Mucosa of descending colon (tissue), 3 donors: ENCODE measurements around the gene GABRB1. TPM values are rescaled to one million over a fixed set of nuclear protein-coding genes. Genes with fewer than 3 reads are reported as not detected.

Experiments used
- ATAC-seq: fragments of 200-7000 bp; cut with Tn5 transposase; one replicate; pipeline ENCODE4 v1.9.1; 2020; ENCODE audit warnings: mild to moderate bottlenecking, moderate library complexity
- DNase-seq, 3 donors: peaks; one replicate each; pipeline ENCODE4 v3.0.0-alpha.2; 2020
- H3K36me3 ChIP-seq: fragments of 200-600 bp; one replicate; pipeline ENCODE4 v1.8.0; 2021; ENCODE audit warnings: low read depth, mild to moderate bottlenecking
- H3K4me1 ChIP-seq: fragments of 200-600 bp; one replicate; pipeline ENCODE4 v1.8.0; 2021; ENCODE audit warnings: low read depth, mild to moderate bottlenecking
- H3K4me3 ChIP-seq: fragments of 200-600 bp; one replicate; pipeline ENCODE4 v1.8.0; 2021; ENCODE audit warnings: mild to moderate bottlenecking
- H3K9me3 ChIP-seq: fragments of 200-600 bp; one replicate; pipeline ENCODE4 v1.8.0; 2021; ENCODE audit warnings: mild to moderate bottlenecking
- CTCF ChIP-seq: fragments of 200-600 bp; IDR thresholded peaks from one replicate; pipeline ENCODE4 v1.8.0; 2022; ENCODE audit warnings: antibody characterized with exemption, mild to moderate bottlenecking
- intact Hi-C, 2 donors: fragments of 100-400 bp; cut with DNase I in 1 of 2; cut with micrococcal nuclease in 1 of 2; formaldehyde crosslinking; loops; one replicate each; pipeline versions ENCODE4 v1.11.0 to v1.11.1; 2022; cut with DNase I, micrococcal nuclease
- total RNA-seq, 3 donors: library from RNA; stranded (reverse); fragmentation: NEBNext Ultra II Directional in 2 of 3; extraction: Animal tissue kit (Norgen Biotek cat#: 25700) in 2 of 3; gene quantifications; one replicate each; pipeline versions ENCODE4 v1.2.1 to v1.2.4, GENCODE V29; 2021 to 2023
- donor health status: DM: no; HTN: no; CAD: no; lungs with moderate emphysema.
- donor health status: DM: no; HTN: no; CAD: no.
- donor health status: DM: no; HTN: yes; CAD: no.

GABRB1 gene
- total RNA-seq, 3 donors from 2014 or later = 0.55 to 0.84 (median 0.82) TPM

- ATAC-seq (no peak), DNase-seq (no peak)
- intact Hi-C loops = no loop called here
- TF ChIP-seq CTCF = no peak
- Histone ChIP-seq H3K9me3 (no peaks in the 10 kb centered on the region), H3K4me1 (no peaks in the 10 kb centered on the region), H3K36me3 (no peaks in the 10 kb centered on the region), H3K4me3 (no peak overlapping the region)
These were observed 437.5 kb downstream of the GABRB1 start for GRCh38 chr4:47468706-47469365.

- intact Hi-C loops = no loop called here
- TF ChIP-seq CTCF = no peak
- no peak overlapping the region for H3K4me3 ChIP-seq
- no peaks in the 10 kb centered on the region for H3K36me3 ChIP-seq
- no peak for DNase-seq
- H3K9me3 ChIP-seq = no peaks in the 10 kb centered on the region
- H3K4me1 ChIP-seq = no peaks in the 10 kb centered on the region
- no peak for ATAC-seq
These were observed 438.6 kb downstream of the GABRB1 start for GRCh38 chr4:47469951-47470350.

- Histone ChIP-seq H3K9me3 (no peaks in the 10 kb centered on the region), H3K4me3 (no peak overlapping the region), H3K4me1 (no peaks in the 10 kb centered on the region), H3K36me3 (no peaks in the 10 kb centered on the region)
- ATAC-seq (no peak), DNase-seq (no peak)
- intact Hi-C loops = no loop called here
- TF ChIP-seq CTCF = no peak
These were observed 439.7 kb downstream of the GABRB1 start for GRCh38 chr4:47471064-47471463.

GRCh38 chr4:47471591-47471990 is 440.2 kb downstream of the GABRB1 start:
- ATAC-seq = no peak
- intact Hi-C loops = no loop called here

GRCh38 chr4:47473141-47473750 is 441.9 kb downstream of the GABRB1 start:
- TF ChIP-seq CTCF = no peak
- DNase-seq (no peak), ATAC-seq (no peak)
- Histone ChIP-seq H3K9me3 (no peaks in the 10 kb centered on the region), H3K4me3 (no peak overlapping the region), H3K36me3 (no peaks in the 10 kb centered on the region), H3K4me1 (no peaks in the 10 kb centered on the region)
- intact Hi-C loops = no loop called here

More at GRCh38 chr4:47471591-47471990, 440.2 kb downstream of the GABRB1 start:
- Histone ChIP-seq H3K9me3 (no peaks in the 10 kb centered on the region), H3K4me3 (no peak overlapping the region), H3K4me1 (no peaks in the 10 kb centered on the region), H3K36me3 (no peaks in the 10 kb centered on the region)
- DNase-seq = no peak
- TF ChIP-seq CTCF = no peak
